IMR-90 (cell line): ENCODE data around the gene NHSL1. TPM values are rescaled to one million over a fixed set of nuclear protein-coding genes. Genes with fewer than 3 reads are reported as not detected.

Experiments
- ATAC-seq: fragments of 200-7000 bp; cut with Tn5 transposase; 2 replicates; pipeline ENCODE4 v1.9.1; 2020; ENCODE audit warnings: low read depth, mild to moderate bottlenecking, moderate library complexity
- BruUV-seq: library from RNA; stranded (reverse); fragments of 400-500 nt; replicated peaks from 2 replicates; lab custom pipeline; 2021; lab: Mats Ljungman, UMichigan
- CTCF ChIA-PET: fragments of 300-600 bp; formaldehyde crosslinking; extraction: SDS; loops from one replicate; lab custom pipeline; 2021; ENCODE audit warnings: antibody characterized with exemption; lab: Yijun Ruan, JAX
- POLR2A ChIA-PET: fragments of 300-600 bp; sonication (Branson Sonifier 250); formaldehyde crosslinking; loops from one replicate; lab custom pipeline; 2022; ENCODE audit warnings: antibody characterized with exemption; ENCODE audit not compliant: unreplicated experiment; lab: Charles Lee
- DNase-seq: peaks from one replicate; pipeline ENCODE4 v3.0.0; 2013
- H2AFZ ChIP-seq: replicated peaks from 2 replicates; pipeline ENCODE3; 2013; ENCODE audit warnings: low read length, mild to moderate bottlenecking; ENCODE audit not compliant: poor library complexity
- H2AK5ac ChIP-seq: 2 replicates; pipeline ENCODE4 v1.6.1; 2013; ENCODE audit warnings: low read depth, low read length, inconsistent platforms
- H2AK9ac ChIP-seq: replicated peaks from 2 replicates; pipeline ENCODE3; 2013; ENCODE audit warnings: mild to moderate bottlenecking, low read depth, low read length, moderate library complexity; ENCODE audit not compliant: poor library complexity
- H2BK120ac ChIP-seq: 2 replicates; pipeline ENCODE4 v1.6.1; 2013; ENCODE audit warnings: low read depth, low read length, inconsistent platforms
- H2BK15ac ChIP-seq: 3 replicates; pipeline ENCODE4 v1.6.1; 2013; ENCODE audit warnings: low read depth, low read length, inconsistent platforms
- H2BK20ac ChIP-seq: 2 replicates; pipeline ENCODE4 v1.6.1; 2013; ENCODE audit warnings: low read depth, mild to moderate bottlenecking, inconsistent platforms, low read length, moderate library complexity
- H2BK5ac ChIP-seq: 2 replicates; pipeline ENCODE4 v1.6.1; 2013; ENCODE audit warnings: mild to moderate bottlenecking, low read depth, low read length, inconsistent platforms; ENCODE audit not compliant: poor library complexity, severe bottlenecking
- H3K14ac ChIP-seq: replicated peaks from 2 replicates; pipeline ENCODE4 v1.6.1; 2013; ENCODE audit warnings: low read depth, low read length, inconsistent platforms
- H3K18ac ChIP-seq: 2 replicates; pipeline ENCODE4 v1.6.1; 2013; ENCODE audit warnings: low read depth, low read length, control low read depth
- H3K23ac ChIP-seq: 2 replicates; pipeline ENCODE4 v1.6.1; 2013; ENCODE audit warnings: low read depth, low read length, inconsistent platforms
- H3K27ac ChIP-seq: 2 replicates; pipeline ENCODE4 v1.5.1; 2013; ENCODE audit warnings: mild to moderate bottlenecking, control low read depth, low read length; ENCODE audit not compliant: insufficient read depth
- H3K27me3 ChIP-seq: 2 replicates; pipeline ENCODE4 v1.6.1; 2013; ENCODE audit warnings: low read length; ENCODE audit not compliant: control insufficient read depth, insufficient read depth
- H3K36me3 ChIP-seq: 2 replicates; pipeline ENCODE4 v1.6.1; 2013; ENCODE audit warnings: low read length, mixed read lengths; ENCODE audit not compliant: control insufficient read depth, insufficient read depth
- H3K4ac ChIP-seq: 2 replicates; pipeline ENCODE4 v1.6.1; 2013; ENCODE audit warnings: low read depth, low read length, inconsistent platforms
- H3K4me1 ChIP-seq: 2 replicates; pipeline ENCODE4 v1.6.1; 2013; ENCODE audit warnings: low read length, mixed read lengths; ENCODE audit not compliant: control insufficient read depth, insufficient read depth
- H3K4me2 ChIP-seq: 2 replicates; pipeline ENCODE4 v1.6.1; 2013; ENCODE audit warnings: low read depth, mild to moderate bottlenecking, control low read depth, low read length, moderate library complexity
- H3K4me3 ChIP-seq: 2 replicates; pipeline ENCODE4 v1.5.1; 2013; ENCODE audit warnings: low read depth, mild to moderate bottlenecking, control low read depth, low read length, moderate library complexity; ENCODE audit not compliant: insufficient read depth
- H3K56ac ChIP-seq: 2 replicates; pipeline ENCODE4 v1.6.1; 2013; ENCODE audit warnings: low read length, inconsistent platforms; ENCODE audit not compliant: insufficient read depth; ENCODE audit errors: extremely low read depth
- H3K79me1 ChIP-seq, 2 experiments: 2 replicates each; pipeline ENCODE4 v1.6.1; 2013; ENCODE audit warnings: low read length in 2 of 2, inconsistent platforms in 1 of 2, low read depth in 1 of 2
- H3K9ac ChIP-seq: 2 replicates; pipeline ENCODE4 v1.6.1; 2013; ENCODE audit warnings: low read depth, low read length, control low read depth
- H3K9me1 ChIP-seq: 2 replicates; pipeline ENCODE4 v1.6.1; 2013; ENCODE audit warnings: low read length, inconsistent platforms; ENCODE audit not compliant: insufficient read depth
- H3K9me3 ChIP-seq: 2 replicates; pipeline ENCODE4 v1.6.1; 2013; ENCODE audit warnings: low read length; ENCODE audit not compliant: control insufficient read depth, insufficient read depth
- H4K20me1 ChIP-seq: 2 replicates; pipeline ENCODE4 v1.6.1; 2013; ENCODE audit warnings: low read length, inconsistent platforms; ENCODE audit not compliant: insufficient read depth
- H4K5ac ChIP-seq: 2 replicates; pipeline ENCODE4 v1.6.1; 2013; ENCODE audit warnings: mild to moderate bottlenecking, low read depth, low read length, control low read depth
- H4K8ac ChIP-seq, 2 experiments: 2 replicates each; pipeline ENCODE4 v1.6.1; 2013; ENCODE audit warnings: low read depth in 2 of 2, low read length in 2 of 2, control low read depth in 1 of 2, inconsistent platforms in 1 of 2
- H4K91ac ChIP-seq: 2 replicates; pipeline ENCODE4 v1.6.1; 2013; ENCODE audit warnings: low read depth, low read length, inconsistent platforms; ENCODE audit not compliant: insufficient read depth
- RCOR1 ChIP-seq: IDR thresholded peaks from 2 replicates; pipeline ENCODE4 v1.6.1; 2012; ENCODE audit warnings: mild to moderate bottlenecking, low read length, improper control_type of control experiment; ENCODE audit not compliant: insufficient replicate concordance
- WGBS, 2 experiments: methylation state at CpG; one replicate each; pipeline versions ENCODE4 v1.1.5 to v1.1.7; 2013; ENCODE audit warnings: missing lambda C conversion rate in 2 of 2; ENCODE audit not compliant: insufficient read length in 1 of 2; ENCODE audit errors: extremely low coverage in 2 of 2; 5-methylcytosine and 5-hydroxymethylcytosine counted together
- dilution Hi-C: fragments of 300-500 bp; cut with HindIII; formaldehyde crosslinking; loops from one replicate; pipeline ENCODE4 v1.14.3; 2018; ENCODE audit warnings: low sequenced_read_pairs; ENCODE audit not compliant: unreplicated experiment
- in situ Hi-C: fragments of 300-500 bp; cut with MboI; formaldehyde crosslinking; loops from 3 replicates; pipeline ENCODE4 v1.14.3; 2019; ENCODE audit warnings: low sequenced_read_pairs, inconsistent platforms, mixed read lengths
- intact Hi-C: fragments of 100-400 bp; cut with micrococcal nuclease; formaldehyde crosslinking; loops from 2 replicates; pipeline ENCODE4 v1.10.0; 2022
- polyA plus RNA-seq, 3 experiments: library from polyadenylated mRNA; depleted of rRNA; stranded (reverse); fragments of >200 nt; gene quantifications; 2 replicates each; pipeline ENCODE4 v1.2.3, GENCODE V29; 2012; ENCODE audit warnings: low replicate concordance in 1 of 3
- total RNA-seq: library from RNA; depleted of rRNA; stranded (reverse); fragments of >200 nt; gene quantifications from 2 replicates; pipeline ENCODE4 v1.2.3, GENCODE V29; 2012

Gene NHSL1
- total and polyA plus RNA-seq, 2 of the 4 experiments (the other 2 are of a cell fraction) = 5.6 to 7.2 TPM

- no peak overlapping the region for H3K4ac ChIP-seq
- H2AK9ac ChIP-seq = no peak overlapping the region
- CTCF ChIA-PET = interaction anchor here (0.6 kb wide), 1 partner anchor 115 kb away, joined by 3 read pairs; no protein-coding TSS in a partner anchor
- no peaks in the 10 kb centered on the region for H4K20me1 ChIP-seq
- no peak overlapping the region for H2BK20ac ChIP-seq
- intact Hi-C loops (loop anchor here (1.0 kb wide), 1 partner anchor 36 kb away; no protein-coding TSS in a partner anchor), dilution Hi-C loops (no loop called here), in situ Hi-C loops (loop anchor here (5.0 kb wide), 1 partner anchor 410 kb away; no protein-coding TSS in a partner anchor)
- 100% methylated on average over 3 of the region's 4 CpGs; no CpG with 5 or more reads in 1 of the 2 experiments for WGBS, 2 experiments
- H4K8ac ChIP-seq = no peak overlapping the region
- H3K23ac ChIP-seq = no peak overlapping the region
- no peaks in the 10 kb centered on the region; the same call in 1 of the 2 replicates for H3K4me1 ChIP-seq
- H2AK5ac ChIP-seq = no peak overlapping the region
- no peak overlapping the region for H3K18ac ChIP-seq
- no peaks in the 10 kb centered on the region for H3K36me3 ChIP-seq
- H3K27me3 ChIP-seq = no peaks in the 10 kb centered on the region
- H2BK120ac ChIP-seq = no peak overlapping the region
- no peak for ATAC-seq
- no peak for TF ChIP-seq RCOR1
- H3K4me3 ChIP-seq = no peak overlapping the region
- H3K4me2 ChIP-seq = no peak overlapping the region
- no peak overlapping the region for H3K56ac ChIP-seq
- no peak overlapping the region for H3K9ac ChIP-seq
- H3K14ac ChIP-seq = no peak overlapping the region
- H4K5ac ChIP-seq = no peak overlapping the region; the same call in 1 of the 2 replicates
- H3K79me1 ChIP-seq = peaks cover 26 to 47% of the 10 kb centered on the region in 2 experiments
- no peak overlapping the region for H2BK5ac ChIP-seq
- POLR2A ChIA-PET = no interaction called here
- no peak overlapping the region for H2BK15ac ChIP-seq
- H3K9me1 ChIP-seq = no peaks in the 10 kb centered on the region; the same call in 1 of the 2 replicates
- no TSS peak for BruUV-seq
- peaks cover 2% of the 10 kb centered on the region; the same call in 1 of the 2 replicates for H3K9me3 ChIP-seq
- no peak for DNase-seq
- no peak overlapping the region for H2AFZ ChIP-seq
- no peak overlapping the region for H4K91ac ChIP-seq
- no peak overlapping the region for H3K27ac ChIP-seq
These were observed 23.3 kb upstream of the NHSL1 start for GRCh38 chr6:138522611-138523010.
